ENCODE measurements around the gene PLCG2. TPM values are rescaled to one million over a fixed set of nuclear protein-coding genes. Genes with fewer than 3 reads are reported as not detected.
"Not testable (repeated sequence)": the region's sequence is repeated elsewhere in the genome, so short reads cannot be mapped to it uniquely, and the experiment has no call there.

The PLCG2 gene
- total RNA-seq, 1 experiment from 2014 or later, result 3.8 TPM

GRCh38 chr16:81877490-81877889, 98.4 kb downstream of the PLCG2 start:
- DNase-seq (ENCODE audit: low read depth, low spot score); in situ Hi-C loops (cut with HindIII; ENCODE audit: low pct_unique_long_range_greater_than_20kb, low sequenced_read_pairs): not testable (repeated sequence)

DNA sequence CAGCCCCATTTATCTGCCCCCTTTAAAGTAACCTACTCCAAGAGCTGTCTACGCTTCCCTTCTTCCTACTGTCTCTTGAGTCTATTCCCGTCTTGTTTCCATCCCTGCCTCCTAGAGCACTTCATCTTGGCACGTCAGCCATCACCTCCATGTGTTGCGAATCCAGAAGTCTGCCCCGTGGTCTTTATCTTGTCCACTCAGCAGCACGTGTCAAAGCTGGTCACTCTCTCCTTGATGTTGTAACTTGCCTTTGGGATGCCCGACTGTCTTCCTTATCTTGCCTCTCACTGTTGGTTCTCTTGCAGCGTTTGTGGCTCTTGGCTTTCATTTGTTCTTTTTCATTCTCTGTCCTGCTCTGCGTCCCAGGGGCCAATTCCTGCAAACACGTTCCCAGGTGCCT, 99.4 kb downstream of the PLCG2 start:
- no peak for DNase-seq (ENCODE audit: low read depth, low spot score)
- in situ Hi-C loops (cut with HindIII; ENCODE audit: low pct_unique_long_range_greater_than_20kb, low sequenced_read_pairs), result no loop called here

DNA sequence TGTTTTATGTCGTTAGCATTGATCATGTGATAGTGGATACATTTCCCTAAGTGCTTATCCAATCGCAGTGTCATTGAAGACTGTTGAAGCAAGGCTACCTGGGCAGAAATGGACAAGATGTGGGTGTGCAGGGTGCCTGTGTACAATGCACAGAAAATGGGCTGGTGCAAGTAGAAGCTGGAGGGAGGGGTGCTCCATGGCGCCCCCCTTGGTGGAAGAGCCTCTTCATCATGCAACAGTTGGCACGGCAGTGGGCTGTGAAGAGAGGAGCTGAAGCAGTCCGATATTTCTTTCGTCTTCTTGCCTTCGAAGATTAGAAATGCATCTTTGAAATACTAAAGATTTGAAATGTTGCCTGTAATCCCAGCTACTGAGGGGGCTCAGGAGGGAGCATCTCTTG, 100.5 kb downstream of the PLCG2 start:
- in situ Hi-C loops (cut with HindIII; ENCODE audit: low pct_unique_long_range_greater_than_20kb, low sequenced_read_pairs), result no loop called here
- peak; percentile 39 for DNase-seq (ENCODE audit: low read depth, low spot score)

DNA sequence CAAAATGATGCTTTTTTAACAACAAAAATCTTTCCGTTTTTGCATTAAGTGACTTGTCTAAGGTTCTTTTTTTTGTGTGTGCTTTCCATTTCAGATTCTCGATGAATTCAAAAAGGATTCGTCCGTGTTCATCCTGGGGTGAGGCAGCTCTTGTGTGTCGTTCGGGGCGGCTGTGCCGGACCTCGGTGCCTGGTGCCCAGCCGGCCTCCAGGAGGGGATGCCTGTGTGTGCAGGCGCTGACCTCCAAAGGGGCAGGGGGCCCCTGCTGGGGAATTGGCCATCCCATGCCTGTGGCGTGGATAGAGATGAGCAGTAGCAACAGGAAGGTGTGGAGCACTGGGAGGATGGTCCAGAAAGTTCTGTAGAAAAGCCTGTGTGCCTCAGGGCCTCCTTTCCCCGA, 101.7 kb downstream of the PLCG2 start:
- in situ Hi-C loops (cut with HindIII; ENCODE audit: low pct_unique_long_range_greater_than_20kb, low sequenced_read_pairs), result no loop called here

DNA sequence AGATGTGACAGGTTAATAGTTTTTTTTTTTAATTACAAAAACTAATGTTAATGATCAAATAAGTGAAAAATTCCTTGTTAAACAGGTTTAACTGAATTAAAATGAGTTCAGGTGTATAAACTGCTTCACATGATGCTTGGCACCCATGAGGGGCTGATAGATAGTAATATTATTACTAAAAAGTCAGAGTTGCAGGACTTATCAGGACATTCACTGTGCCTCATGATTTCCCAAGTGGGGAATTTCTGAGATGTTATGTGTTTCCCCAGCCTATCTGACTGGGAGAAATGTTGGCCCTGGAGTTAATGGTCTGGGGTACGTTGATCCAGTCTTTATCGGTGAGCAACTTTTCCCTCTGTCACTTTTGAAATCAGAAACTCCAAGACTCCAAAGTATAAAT, 102.1 kb downstream of the PLCG2 start:
- no peak for DNase-seq (ENCODE audit: low read depth, low spot score)

More for the DNA sequence above, 101.7 kb downstream of the PLCG2 start:
- no peak for DNase-seq (ENCODE audit: low read depth, low spot score)

GRCh38 chr16:81882559-81882958, 103.5 kb downstream of the PLCG2 start:
- no peak for DNase-seq (ENCODE audit: low read depth, low spot score)
- in situ Hi-C loops (cut with HindIII; ENCODE audit: low pct_unique_long_range_greater_than_20kb, low sequenced_read_pairs), result no loop called here

More for the DNA sequence above, 102.1 kb downstream of the PLCG2 start:
- in situ Hi-C loops (cut with HindIII; ENCODE audit: low pct_unique_long_range_greater_than_20kb, low sequenced_read_pairs), result no loop called here

GRCh38 chr16:81883235-81883634, 104.1 kb downstream of the PLCG2 start:
- in situ Hi-C loops (cut with HindIII; ENCODE audit: low pct_unique_long_range_greater_than_20kb, low sequenced_read_pairs), result no loop called here
- no peak for DNase-seq (ENCODE audit: low read depth, low spot score)

GRCh38 chr16:81885976-81886586, 107.0 kb downstream of the PLCG2 start:
- in situ Hi-C loops (cut with HindIII; ENCODE audit: low pct_unique_long_range_greater_than_20kb, low sequenced_read_pairs), result no loop called here
- DNase-seq (ENCODE audit: low read depth, low spot score), result peak; percentile 51

- DNase-seq (ENCODE audit: low read depth, low spot score), result no peak
- in situ Hi-C loops (cut with HindIII; ENCODE audit: low pct_unique_long_range_greater_than_20kb, low sequenced_read_pairs), result no loop called here
Measured at GRCh38 chr16:81888520-81889394, 109.7 kb downstream of the PLCG2 start.

DNA sequence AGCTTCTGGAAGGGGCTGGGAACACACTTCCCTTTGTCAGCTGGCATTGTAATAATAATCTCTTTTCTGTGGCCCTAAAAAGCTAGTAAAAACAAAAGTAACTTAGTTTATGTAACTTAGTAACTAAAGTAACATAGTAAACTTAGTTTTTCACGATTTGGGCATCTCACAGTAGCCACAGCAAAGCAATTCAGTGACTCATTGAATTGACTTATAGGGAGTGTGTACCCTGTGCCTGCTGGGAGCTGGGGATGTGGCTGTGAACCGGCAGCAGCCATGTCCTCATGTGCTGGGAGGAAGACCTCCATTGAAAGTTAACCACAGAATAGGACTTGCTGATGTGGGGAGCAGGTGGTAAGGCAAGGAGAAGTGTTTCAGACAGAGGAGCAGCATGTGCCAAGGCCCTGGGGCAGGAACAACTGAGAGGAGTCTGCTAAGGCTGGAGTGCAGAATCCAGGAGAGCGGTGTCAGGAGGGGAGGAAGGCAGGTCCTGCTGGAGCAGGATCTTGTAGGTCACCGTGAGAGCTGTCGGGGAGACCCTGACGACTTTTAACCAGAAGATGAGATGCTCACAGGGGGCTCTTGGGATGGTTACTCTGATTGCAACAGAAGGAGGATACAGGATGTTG, 112.8 kb downstream of the PLCG2 start:
- DNase-seq (ENCODE audit: low read depth, low spot score), result no peak
- in situ Hi-C loops (cut with HindIII; ENCODE audit: low pct_unique_long_range_greater_than_20kb, low sequenced_read_pairs), result no loop called here

- no peak for DNase-seq (ENCODE audit: low read depth, low spot score)
- in situ Hi-C loops (cut with HindIII; ENCODE audit: low pct_unique_long_range_greater_than_20kb, low sequenced_read_pairs), result no loop called here
Measured at GRCh38 chr16:81894592-81894991, 115.5 kb downstream of the PLCG2 start.

GRCh38 chr16:81896902-81897301, 117.8 kb downstream of the PLCG2 start:
- no peak for DNase-seq (ENCODE audit: low read depth, low spot score)
- in situ Hi-C loops (cut with HindIII; ENCODE audit: low pct_unique_long_range_greater_than_20kb, low sequenced_read_pairs), result no loop called here

DNA sequence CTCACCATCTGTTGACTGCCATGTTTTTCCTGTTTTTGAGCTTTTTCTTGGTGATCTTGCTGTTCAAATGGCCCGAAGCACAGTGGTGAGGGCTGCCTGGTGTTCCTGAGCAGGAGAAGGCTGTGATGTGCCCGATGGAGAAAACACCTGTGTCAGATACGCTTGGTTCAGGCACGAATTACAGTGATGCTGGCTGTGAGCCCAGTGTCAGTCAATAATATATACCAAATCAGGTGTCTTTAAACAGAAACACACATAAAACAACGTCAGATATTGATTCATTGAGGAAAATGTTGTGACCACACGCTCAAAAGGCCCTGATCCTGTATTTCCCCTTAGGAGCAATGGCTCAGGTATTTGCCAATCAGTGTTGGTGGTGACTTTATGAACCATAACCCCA, 120.5 kb downstream of the PLCG2 start:
- in situ Hi-C loops (cut with HindIII; ENCODE audit: low pct_unique_long_range_greater_than_20kb, low sequenced_read_pairs), result no loop called here
- no peak for DNase-seq (ENCODE audit: low read depth, low spot score)

- in situ Hi-C loops (cut with HindIII; ENCODE audit: low pct_unique_long_range_greater_than_20kb, low sequenced_read_pairs), result no loop called here
- no peak for DNase-seq (ENCODE audit: low read depth, low spot score)
Measured at GRCh38 chr16:81900014-81900413, 120.9 kb downstream of the PLCG2 start.

- in situ Hi-C loops (cut with HindIII; ENCODE audit: low pct_unique_long_range_greater_than_20kb, low sequenced_read_pairs), result no loop called here
- no peak for DNase-seq (ENCODE audit: low read depth, low spot score)
Measured at GRCh38 chr16:81900456-81900855, 121.4 kb downstream of the PLCG2 start.

DNA sequence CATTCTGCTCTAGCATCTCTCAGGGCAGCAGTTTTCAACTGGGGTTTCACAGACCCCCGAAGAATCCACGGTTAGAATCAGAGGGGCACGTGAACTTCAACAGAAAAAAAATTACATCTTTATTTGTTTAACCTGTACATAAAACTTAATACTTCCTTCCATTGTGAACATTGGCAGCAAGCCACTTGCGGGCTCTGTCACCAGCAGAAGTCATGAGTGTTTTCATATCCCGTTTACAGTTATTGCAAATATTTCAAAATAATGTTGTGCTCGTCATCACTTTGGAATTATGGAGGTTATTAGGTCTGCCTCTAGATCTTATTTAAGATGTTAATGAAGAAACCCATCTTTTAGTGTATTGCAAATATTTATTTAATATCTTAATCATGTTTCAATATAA, 122.4 kb downstream of the PLCG2 start:
- DNase-seq (ENCODE audit: low read depth, low spot score), result no peak
- in situ Hi-C loops (cut with HindIII; ENCODE audit: low pct_unique_long_range_greater_than_20kb, low sequenced_read_pairs), result no loop called here

DNA sequence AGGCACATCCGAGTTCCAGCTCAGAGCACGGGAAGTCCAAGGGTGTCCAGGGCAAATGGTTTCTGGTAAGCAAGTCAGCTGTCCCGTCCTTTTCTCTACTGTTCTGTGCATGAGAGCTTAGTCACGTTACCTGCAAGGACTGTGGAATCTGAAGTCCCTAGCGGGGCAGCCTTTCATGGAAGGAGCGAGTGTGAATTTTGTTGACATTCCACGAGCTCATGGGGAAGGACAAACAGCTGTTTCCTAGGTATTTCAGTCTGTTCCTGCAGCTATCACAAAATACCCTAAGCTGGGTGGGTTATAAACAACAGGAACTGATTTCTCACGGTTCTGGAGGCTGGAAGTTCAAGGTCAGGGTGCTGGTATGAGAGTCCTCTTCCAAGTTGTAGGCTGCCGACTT, 122.9 kb downstream of the PLCG2 start:
- no peak for DNase-seq (ENCODE audit: low read depth, low spot score)
- in situ Hi-C loops (cut with HindIII; ENCODE audit: low pct_unique_long_range_greater_than_20kb, low sequenced_read_pairs), result no loop called here

- in situ Hi-C loops (cut with HindIII; ENCODE audit: low pct_unique_long_range_greater_than_20kb, low sequenced_read_pairs), result no loop called here
- no peak for DNase-seq (ENCODE audit: low read depth, low spot score)
Measured at GRCh38 chr16:81904320-81904719, 125.2 kb downstream of the PLCG2 start.

DNA sequence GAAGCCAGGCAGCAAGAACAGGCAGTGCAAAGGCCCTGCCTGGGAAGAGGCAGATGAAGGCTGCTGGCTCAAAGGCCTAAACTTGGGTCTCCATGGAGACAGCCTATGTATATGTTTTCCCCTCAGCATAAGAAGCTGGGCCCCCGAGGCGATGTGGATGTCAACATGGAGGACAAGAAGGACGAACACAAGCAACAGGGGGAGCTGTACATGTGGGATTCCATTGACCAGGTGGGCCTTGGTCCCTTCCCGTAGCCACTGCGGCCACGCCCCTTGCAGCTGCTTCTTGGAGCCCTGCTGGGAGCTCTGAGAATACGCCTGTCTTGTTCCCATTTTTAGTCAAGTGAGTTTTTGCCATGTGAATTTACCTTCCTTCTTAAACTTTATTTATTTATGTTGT, 126.2 kb downstream of the PLCG2 start:
- DNase-seq (ENCODE audit: low read depth, low spot score), result no peak
- in situ Hi-C loops (cut with HindIII; ENCODE audit: low pct_unique_long_range_greater_than_20kb, low sequenced_read_pairs), result no loop called here
